Pulmonary artery endothelial cell (primary cell): ENCODE results near the gene CCDC149. TPM values are rescaled to one million over a fixed set of nuclear protein-coding genes. Genes with fewer than 3 reads are reported as not detected.

Source experiments
- DNase-seq: peaks from one replicate; pipeline ENCODE4 v3.0.0-alpha.2; 2011; ENCODE audit warnings: low read depth, low spot score
- total RNA-seq: library from RNA; depleted of rRNA; stranded (reverse); fragments of >200 nt; gene quantifications from 2 replicates; pipeline ENCODE4 v1.2.3, GENCODE V29; 2014

Gene CCDC149
- total RNA-seq, 1 donor from 2014 or later, result 11.1 TPM

DNA sequence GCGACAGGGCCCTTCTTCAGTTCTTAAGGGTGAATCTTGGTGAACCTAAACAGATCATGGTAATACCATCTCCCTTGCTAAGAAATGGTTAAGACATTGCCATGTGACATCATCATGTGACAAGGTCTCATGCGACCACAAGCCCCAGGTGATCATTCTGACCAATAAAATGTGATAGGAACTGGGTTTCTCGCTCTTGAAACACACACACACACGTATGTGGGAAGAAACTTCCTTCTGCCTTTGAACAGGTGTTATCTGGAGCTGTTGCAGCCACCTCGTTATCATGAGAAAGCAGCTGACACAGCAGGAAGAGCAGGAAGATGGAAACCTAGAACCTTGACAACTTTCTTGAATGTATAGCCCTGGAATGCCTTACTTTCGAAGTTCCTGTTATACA is 107.3 kb downstream of the CCDC149 start:
- no peak for DNase-seq

DNA sequence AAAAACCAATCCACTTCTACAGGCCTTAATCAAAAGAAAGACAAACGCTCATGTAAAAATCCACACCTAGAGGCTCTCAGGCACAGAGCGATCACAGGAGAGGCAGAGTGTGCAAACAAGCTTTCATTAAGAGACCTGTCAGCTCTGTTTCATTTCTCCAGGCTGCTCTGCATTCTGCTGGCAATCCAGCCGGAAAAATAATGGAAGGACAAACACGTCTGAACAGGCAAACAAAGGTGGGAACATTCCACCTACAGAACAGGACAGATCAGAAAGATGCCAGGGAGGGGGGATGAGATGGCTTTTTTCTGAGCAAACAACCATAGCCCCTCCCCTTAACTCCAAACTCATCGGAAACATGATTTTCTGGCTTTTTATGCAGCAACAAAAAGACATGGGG is 107.8 kb downstream of the CCDC149 start:
- DNase-seq, result no peak

DNA sequence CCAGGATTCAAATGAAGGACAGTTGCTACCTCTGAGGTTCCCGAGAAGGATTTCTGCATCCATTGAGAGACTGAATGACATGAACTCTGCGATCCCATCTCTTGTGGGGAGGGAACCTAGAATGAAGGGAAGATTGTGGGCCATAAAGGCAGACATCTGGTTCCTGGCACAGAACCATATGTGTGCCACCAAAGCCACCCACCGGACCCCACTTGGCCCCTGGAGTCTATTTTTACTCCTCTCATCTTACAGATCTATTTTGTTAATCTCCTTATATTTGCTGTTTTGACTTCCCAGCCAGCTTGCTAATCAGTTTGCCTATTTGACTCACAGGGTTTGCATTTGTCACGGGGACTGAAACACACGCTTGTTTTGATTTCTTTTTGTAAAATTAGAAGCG is 110.2 kb downstream of the CCDC149 start:
- no peak for DNase-seq

DNA sequence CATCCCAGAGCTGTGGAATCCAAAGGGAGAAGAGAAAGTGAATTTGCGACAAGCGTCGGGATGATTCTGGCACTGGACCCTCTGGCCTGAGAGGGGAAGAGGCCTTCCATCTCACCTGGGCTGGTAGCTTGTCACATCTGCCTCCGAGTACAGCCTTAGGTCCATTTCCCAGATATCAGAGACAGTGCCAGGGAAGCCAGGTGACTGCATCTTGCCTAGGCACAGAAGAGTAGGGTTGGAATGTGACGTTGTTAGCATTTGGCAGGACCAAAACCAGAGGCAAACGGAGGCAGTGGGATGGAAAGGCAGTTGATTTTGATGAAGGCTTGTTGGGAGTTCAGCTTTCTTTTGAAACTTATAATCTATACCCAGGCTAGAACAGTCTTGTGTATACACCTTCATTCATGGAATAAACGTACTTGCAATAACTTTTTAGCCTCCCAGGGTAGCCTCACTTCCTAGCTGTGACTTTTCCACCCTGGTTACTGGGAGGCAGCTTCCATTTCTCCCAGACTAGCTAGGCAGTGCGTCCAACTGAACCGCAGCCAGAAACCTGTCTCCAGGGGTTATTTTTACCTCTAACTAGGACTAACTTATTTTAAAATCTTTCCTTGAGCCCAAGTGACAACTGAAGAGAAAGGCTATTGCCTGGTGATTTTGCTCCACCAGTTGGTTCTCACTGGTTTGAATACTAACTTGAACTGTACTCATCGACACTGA is 111.5 kb downstream of the CCDC149 start:
- DNase-seq, result no peak

GRCh38 chr4:24800325-24800895 is 112.4 kb downstream of the CCDC149 start:
- DNase-seq, result no peak

- no peak for DNase-seq
Measured at GRCh38 chr4:24799544-24800324, 113.1 kb downstream of the CCDC149 start.

DNA sequence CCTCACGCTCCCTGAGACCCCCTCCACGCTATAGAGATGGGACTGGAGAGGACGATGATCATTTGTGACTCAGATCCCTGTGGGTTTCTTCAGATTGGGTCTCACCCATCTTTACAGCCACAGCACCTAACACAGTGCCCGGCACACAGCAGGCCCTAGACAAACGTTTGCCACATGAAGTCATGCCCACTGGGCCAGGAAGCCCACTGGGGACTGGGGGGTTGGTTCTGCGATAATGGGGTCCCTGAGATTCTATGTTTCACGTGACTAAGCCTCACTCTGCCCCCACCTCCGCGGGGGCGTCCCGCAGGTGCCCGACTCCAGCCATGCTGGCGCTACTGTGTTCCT is 113.7 kb downstream of the CCDC149 start:
- DNase-seq, result no peak

- DNase-seq, result no peak
Measured at GRCh38 chr4:24798036-24798610, 114.7 kb downstream of the CCDC149 start.

DNA sequence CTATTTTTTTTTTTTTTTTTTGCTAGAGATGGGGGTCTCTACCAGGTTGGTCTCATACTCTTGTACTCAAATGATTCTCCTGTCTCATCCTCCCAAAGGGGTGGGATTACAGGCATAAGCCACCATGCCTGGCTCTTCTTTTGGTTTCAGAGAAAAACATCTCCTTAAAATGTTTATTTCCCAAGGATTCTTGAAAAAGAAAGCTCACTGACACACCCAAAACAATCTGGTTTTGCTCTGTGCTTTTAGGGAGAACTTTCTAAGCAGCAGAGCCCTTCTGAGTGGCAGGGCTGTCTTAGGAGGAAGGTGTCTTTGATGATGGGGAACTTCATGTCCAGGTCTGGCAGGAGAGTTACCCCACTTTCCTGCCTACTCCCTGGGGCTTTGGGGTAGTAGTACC is 116.2 kb downstream of the CCDC149 start:
- no peak for DNase-seq

DNA sequence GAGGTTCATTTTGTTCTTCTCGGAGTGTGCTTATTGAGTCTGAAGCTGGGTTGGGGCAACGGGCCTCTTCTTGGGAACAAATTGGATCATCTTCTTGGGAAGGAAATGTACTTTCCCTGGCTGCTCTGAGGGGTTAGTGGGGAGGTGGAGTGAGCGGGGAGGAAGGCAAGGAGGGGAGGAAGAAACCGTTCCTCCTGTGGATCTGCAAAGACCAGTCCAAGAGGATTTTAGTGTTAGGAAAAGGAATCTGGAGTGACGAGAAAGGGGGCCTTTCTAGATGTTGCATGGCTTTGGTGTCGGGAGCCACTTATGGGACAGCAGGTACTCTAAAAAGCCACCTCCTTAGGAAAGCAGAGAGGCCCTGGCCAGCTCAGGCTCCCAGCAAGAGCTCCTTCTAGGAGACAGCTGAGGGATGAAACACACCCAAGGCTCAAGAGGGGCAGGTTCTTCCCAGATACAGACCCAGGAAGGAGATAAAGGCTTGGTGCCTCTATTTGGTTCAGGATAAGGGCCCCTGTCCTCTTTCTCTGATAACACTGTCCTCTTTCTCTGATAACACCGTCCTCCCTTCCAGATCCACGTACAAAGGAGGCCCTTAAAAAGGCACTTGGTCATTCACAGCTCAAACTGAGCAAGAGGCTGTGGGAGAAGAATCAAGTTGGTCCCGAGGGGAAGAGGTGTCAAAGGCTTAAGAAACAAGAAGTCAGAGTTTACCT is 117.0 kb downstream of the CCDC149 start:
- no peak for DNase-seq

DNA sequence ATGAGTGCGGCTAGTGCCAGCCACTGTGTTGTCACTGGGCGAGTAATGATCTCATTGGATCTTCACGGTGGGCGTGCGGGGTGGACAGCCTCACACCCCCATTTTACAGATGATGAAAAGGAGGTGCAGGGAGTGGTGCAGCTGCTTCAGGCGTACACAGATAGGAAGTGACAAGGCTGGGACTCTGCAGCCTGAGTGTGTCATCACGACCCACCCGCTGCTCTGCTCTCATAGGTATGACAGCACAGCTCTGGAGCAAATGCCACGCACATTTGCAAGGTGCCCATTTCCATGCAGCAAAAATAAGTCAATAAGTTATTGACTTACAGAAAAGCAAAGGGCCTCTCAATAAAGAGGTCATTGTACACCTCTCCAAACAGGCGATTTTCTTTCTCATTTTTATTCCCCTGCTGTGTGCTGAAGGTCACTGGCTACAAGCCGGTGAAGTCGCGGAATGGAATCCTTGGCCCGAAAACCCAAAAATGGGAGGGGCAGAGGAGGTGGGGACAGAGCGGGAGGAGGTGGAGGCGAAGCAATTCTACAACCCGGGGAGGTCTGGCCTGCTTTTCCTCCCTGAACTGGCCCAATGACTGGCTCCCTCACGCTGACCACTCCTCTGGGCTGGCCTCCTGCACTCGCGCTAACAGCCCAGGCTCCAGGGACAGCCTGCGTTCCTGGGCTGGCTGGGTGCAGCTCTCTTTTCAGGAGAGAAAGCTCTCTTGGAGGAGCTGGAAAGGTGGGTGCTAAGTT is 117.8 kb downstream of the CCDC149 start, which contains the start of gene SOD3:
TSS of gene SOD3 (plus strand) at position 658 of the 750 bp plus-strand sequence. CDS start 3,949 bp downstream, outside the sequence.
- DNase-seq, result no peak

- no peak for DNase-seq
Measured at GRCh38 chr4:24794480-24794879, 118.4 kb downstream of the CCDC149 start.

GRCh38 chr4:24794051-24794450 is 118.8 kb downstream of the CCDC149 start:
- DNase-seq, result no peak

- DNase-seq, result no peak
Measured at GRCh38 chr4:24793219-24794005, 119.4 kb downstream of the CCDC149 start.

- DNase-seq, result no peak
Measured at GRCh38 chr4:24792552-24792951, 120.3 kb downstream of the CCDC149 start.

- DNase-seq, result no peak
Measured at GRCh38 chr4:24791043-24791442, 121.8 kb downstream of the CCDC149 start.

DNA sequence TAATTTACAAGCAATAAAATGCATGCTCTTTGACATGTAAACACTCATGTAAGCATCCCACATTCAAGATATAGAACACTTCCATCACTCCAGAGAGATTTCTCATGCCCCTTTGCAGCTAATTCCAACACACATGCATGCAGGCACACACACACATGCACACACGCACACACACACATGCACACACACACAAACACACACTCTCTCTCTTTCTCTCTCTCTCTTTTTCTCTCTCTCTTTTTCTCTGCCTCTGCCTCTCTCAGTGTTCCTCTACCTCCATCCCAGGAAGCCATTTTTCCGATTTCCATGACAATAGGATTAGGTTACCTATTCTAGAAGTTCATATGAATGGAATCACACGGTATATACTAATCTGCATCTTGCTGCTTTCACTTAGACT is 129.3 kb downstream of the CCDC149 start:
- no peak for DNase-seq

DNA sequence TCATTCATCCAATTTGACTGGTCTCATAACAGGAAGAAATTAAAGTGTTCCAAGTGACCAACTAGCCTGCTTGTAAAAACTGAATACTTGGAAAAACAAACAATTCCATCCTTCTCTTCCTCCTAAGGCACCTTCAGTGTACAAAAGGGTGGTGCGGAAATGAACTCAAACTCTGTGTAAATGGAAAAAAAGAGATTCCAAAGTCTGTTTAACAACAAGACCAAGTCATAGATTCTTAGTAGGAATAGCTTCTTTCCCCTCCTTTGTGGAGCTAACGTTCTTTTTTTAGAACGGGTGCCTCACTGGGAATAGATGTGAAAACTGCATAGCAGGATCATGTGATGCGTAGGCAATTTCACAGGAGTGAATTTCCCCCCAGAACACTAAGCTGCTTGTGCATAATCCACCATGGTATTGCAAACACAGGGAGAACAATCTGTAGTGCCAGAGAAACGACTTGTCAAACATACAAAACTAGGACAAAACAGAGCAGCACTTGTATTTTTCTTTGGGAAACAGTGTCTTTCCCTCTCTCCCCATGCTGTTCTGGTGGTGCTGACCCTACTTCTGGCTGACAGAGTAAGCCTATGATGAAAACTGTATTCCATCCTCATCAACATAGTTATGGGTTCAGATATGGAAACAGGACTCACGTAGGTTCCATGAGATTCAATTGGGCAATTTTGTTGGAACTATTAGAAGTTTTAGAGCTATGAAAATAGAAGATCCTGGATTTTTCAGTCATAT is 130.7 kb downstream of the CCDC149 start:
- DNase-seq, result no peak

DNA sequence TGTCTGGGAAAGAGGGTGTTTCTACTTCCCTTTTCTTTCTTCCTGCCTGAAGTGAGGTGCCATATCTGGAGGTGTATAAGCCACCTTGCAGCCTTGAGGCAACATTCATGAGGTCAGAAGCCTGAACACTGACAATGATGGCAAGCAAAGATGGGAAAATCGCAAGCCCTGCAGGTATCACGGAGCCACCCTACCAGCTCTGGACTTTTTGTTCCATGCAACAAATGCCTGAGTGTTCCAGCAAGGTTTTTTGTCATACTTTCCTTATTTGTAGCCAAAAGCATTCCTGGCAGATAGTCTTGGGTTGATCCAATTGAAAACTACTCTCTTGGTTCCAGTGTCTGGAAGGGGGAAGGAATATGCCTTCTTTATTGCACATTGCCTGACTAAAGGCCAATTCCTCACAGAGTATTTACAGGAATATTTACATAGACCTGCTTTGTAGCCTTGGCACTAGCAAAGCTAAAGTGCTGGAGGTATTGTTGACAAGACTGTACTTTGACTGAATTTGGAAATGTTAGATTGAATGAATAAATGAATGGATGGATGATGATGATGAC is 131.8 kb downstream of the CCDC149 start:
- no peak for DNase-seq
